ENCODE results near the gene CHRM5. TPM values are rescaled to one million over a fixed set of nuclear protein-coding genes. Genes with fewer than 3 reads are reported as not detected.

The CHRM5 gene, protein sequence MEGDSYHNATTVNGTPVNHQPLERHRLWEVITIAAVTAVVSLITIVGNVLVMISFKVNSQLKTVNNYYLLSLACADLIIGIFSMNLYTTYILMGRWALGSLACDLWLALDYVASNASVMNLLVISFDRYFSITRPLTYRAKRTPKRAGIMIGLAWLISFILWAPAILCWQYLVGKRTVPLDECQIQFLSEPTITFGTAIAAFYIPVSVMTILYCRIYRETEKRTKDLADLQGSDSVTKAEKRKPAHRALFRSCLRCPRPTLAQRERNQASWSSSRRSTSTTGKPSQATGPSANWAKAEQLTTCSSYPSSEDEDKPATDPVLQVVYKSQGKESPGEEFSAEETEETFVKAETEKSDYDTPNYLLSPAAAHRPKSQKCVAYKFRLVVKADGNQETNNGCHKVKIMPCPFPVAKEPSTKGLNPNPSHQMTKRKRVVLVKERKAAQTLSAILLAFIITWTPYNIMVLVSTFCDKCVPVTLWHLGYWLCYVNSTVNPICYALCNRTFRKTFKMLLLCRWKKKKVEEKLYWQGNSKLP
- total RNA-seq: not detected

DNA sequence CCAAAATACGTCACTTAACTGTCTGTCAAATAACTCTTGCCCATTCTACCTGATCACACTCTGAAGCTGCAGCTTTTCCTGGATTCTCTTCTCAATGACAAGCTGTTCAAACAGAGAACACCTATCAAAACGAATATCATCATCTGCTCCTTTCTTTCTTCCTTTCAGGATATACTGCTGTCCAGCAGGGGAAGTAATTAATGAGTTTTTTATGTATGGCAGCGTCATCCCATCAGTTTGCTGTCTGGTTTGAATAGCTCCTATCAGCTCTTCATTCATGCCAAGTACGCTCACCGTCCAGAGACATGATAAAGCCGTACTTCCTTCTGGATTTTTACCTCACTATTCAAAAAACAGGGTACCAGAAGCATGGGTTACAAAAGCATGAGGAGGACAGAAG, at the start of gene CHRM5:
Gene CHRM5, plus strand, starts transcription at position 274 of the 400 bp plus-strand sequence. CDS start 94,221 bp downstream, outside the sequence.
- no peaks in the 10 kb centered on the region for H3K9me3 ChIP-seq
- no peak within 1 kb of the TSS for H3K4me3 ChIP-seq
- DNase-seq: no peak
- no peak within 1 kb of the TSS for H3K27ac ChIP-seq
- intact Hi-C loops (cut with DNase I): no loop called here
- H3K36me3 ChIP-seq: no peaks in the 10 kb centered on the region
- no peak for TF ChIP-seq POLR2A (IDR thresholded peaks at IDR 0.05)
- TF ChIP-seq, protein P1, sequence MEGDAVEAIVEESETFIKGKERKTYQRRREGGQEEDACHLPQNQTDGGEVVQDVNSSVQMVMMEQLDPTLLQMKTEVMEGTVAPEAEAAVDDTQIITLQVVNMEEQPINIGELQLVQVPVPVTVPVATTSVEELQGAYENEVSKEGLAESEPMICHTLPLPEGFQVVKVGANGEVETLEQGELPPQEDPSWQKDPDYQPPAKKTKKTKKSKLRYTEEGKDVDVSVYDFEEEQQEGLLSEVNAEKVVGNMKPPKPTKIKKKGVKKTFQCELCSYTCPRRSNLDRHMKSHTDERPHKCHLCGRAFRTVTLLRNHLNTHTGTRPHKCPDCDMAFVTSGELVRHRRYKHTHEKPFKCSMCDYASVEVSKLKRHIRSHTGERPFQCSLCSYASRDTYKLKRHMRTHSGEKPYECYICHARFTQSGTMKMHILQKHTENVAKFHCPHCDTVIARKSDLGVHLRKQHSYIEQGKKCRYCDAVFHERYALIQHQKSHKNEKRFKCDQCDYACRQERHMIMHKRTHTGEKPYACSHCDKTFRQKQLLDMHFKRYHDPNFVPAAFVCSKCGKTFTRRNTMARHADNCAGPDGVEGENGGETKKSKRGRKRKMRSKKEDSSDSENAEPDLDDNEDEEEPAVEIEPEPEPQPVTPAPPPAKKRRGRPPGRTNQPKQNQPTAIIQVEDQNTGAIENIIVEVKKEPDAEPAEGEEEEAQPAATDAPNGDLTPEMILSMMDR (IDR thresholded peaks at IDR 0.05): no peak
- H3K27me3 ChIP-seq: no peaks in the 10 kb centered on the region
- 58 to 69% methylated on average over 6 of the region's 6 CpGs for WGBS, 2 donors
- H3K4me1 ChIP-seq: no peaks in the 10 kb centered on the region

DNA sequence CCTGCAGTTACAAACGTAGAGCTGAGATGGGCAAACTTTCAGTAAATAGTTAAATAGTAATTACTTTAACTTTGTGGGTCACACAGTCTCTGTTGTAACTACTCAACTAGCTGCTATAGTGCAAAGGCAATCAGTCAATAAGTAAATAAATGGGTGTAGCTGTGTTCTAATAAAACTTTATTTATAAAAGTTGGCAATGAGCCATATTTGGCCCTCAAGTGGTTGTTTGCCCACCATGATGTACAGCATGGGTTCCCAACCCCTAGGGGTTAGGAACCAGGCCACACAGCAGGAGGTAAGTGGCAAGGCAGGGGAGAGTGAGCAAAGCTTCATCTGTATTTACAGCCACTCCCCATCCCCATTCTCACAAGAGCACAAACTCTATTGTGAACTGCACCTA, 44.9 kb upstream of the CHRM5 start:
- no peak overlapping the region for H3K4me3 ChIP-seq
- DNase-seq: no peak
- TF ChIP-seq, protein P1 (IDR thresholded peaks at IDR 0.05): no peak
- TF ChIP-seq POLR2A (IDR thresholded peaks at IDR 0.05): no peak
- H3K36me3 ChIP-seq: no peaks in the 10 kb centered on the region
- no peak overlapping the region for H3K27ac ChIP-seq
- intact Hi-C loops (cut with DNase I): no loop called here
- no peaks in the 10 kb centered on the region for H3K9me3 ChIP-seq
- no peaks in the 10 kb centered on the region for H3K4me1 ChIP-seq
- 88 to 95% methylated on average over 1 of the region's 1 CpG for WGBS, 2 donors
- no peaks in the 10 kb centered on the region for H3K27me3 ChIP-seq

DNA sequence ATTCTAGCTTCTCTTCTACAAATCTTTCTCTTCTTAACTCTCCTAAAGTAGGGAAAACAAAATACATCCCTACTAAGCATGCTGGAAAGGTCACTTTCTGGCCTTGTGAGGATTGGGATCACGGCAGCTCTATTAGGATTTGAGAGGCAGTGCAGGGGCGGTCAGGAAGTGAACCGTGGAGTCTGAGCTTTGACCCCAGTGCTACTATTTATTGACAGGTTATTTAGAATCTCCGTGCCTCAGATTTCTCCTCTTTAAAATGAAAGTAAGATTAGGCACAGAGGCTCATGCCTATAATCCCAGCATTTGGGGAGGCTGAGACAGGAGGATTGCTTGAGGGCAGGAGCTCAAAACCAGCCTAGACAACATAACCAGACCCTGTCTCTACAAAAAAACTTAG, 42.0 kb upstream of the CHRM5 start:
- TF ChIP-seq, protein P1 (IDR thresholded peaks at IDR 0.05): no peak
- no peak for TF ChIP-seq POLR2A (IDR thresholded peaks at IDR 0.05)
- Histone ChIP-seq H3K4me1 (no peaks in the 10 kb centered on the region), H3K27me3 (no peaks in the 10 kb centered on the region), H3K4me3 (no peak overlapping the region), H3K27ac (no peak overlapping the region), H3K9me3 (no peaks in the 10 kb centered on the region), H3K36me3 (no peaks in the 10 kb centered on the region)
- 64 to 87% methylated on average over 4 of the region's 4 CpGs for WGBS, 2 donors
- intact Hi-C loops (cut with DNase I): no loop called here
- no peak for DNase-seq

DNA sequence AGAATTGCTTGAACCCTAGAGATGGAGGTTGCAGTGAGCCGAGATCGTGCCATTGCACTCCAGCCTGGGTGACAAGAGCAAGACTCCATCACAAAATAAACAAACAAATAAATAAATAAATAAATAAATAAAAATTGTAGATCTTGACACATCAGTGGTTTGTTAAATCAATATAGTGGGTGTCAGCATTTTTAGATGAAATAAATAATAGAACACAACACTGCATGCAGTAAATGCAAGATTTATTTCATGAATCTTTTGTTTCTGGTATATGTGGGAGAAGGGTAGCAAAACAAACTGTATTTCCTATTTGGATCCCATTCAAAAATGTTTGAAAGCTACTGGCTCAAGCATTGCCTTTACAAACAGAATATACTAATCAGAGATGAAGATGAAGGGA, 35.6 kb upstream of the CHRM5 start:
- DNase-seq: no peak
- intact Hi-C loops (cut with DNase I): no loop called here

DNA sequence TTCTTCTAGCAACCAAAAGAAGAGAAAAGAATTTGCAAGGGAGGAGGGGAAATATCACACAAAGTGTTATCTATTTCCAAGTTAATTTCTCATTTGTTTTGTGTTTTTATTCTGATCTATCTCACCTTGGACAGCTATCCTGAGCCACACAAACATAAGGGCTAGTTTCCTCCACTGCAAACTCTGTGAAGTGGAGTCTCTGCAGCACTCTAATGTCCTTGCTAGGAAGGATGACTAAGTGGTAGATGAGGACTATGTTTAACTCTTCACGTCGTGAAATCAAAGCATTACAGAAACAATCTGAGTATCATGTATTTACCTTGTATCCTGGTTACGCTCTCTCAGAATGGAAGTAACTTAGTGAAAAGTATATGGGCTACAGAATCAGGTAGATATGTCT, 33.9 kb upstream of the CHRM5 start:
- intact Hi-C loops (cut with DNase I): no loop called here

More for the DNA sequence above, 35.6 kb upstream of the CHRM5 start:
- Histone ChIP-seq H3K27ac (no peak overlapping the region), H3K36me3 (no peaks in the 10 kb centered on the region), H3K27me3 (no peaks in the 10 kb centered on the region), H3K4me3 (no peak overlapping the region), H3K9me3 (no peaks in the 10 kb centered on the region), H3K4me1 (no peaks in the 10 kb centered on the region)
- TF ChIP-seq, protein P1 (IDR thresholded peaks at IDR 0.05): no peak
- TF ChIP-seq POLR2A (IDR thresholded peaks at IDR 0.05): no peak
- WGBS, 2 donors: 88 to 93% methylated on average over 2 of the region's 2 CpGs

More for the DNA sequence above, 33.9 kb upstream of the CHRM5 start:
- Histone ChIP-seq H3K9me3 (no peaks in the 10 kb centered on the region), H3K4me3 (no peak overlapping the region), H3K36me3 (no peaks in the 10 kb centered on the region), H3K27ac (no peak overlapping the region), H3K27me3 (no peaks in the 10 kb centered on the region), H3K4me1 (no peaks in the 10 kb centered on the region)
- no peak for TF ChIP-seq POLR2A (IDR thresholded peaks at IDR 0.05)
- TF ChIP-seq, protein P1 (IDR thresholded peaks at IDR 0.05): no peak
- no peak for DNase-seq
- 66 to 68% methylated on average over 3 of the region's 3 CpGs for WGBS, 2 donors

All from esophagus squamous epithelium (tissue), 5 donors.